NCI-H2107 treated with DMSO at 0.1 percent for 48 hours (cell line): ENCODE results near the gene LAMC1.
"Not testable (repeated sequence)": the region's sequence is repeated elsewhere in the genome, so short reads cannot be mapped to it uniquely, and the experiment has no call there.

Source experiments
- DNase-seq: peaks from one replicate; lab custom pipeline; 2025; ENCODE audit not compliant: unreplicated experiment; lab: John Stamatoyannopoulos, UW

The LAMC1 gene

DNA sequence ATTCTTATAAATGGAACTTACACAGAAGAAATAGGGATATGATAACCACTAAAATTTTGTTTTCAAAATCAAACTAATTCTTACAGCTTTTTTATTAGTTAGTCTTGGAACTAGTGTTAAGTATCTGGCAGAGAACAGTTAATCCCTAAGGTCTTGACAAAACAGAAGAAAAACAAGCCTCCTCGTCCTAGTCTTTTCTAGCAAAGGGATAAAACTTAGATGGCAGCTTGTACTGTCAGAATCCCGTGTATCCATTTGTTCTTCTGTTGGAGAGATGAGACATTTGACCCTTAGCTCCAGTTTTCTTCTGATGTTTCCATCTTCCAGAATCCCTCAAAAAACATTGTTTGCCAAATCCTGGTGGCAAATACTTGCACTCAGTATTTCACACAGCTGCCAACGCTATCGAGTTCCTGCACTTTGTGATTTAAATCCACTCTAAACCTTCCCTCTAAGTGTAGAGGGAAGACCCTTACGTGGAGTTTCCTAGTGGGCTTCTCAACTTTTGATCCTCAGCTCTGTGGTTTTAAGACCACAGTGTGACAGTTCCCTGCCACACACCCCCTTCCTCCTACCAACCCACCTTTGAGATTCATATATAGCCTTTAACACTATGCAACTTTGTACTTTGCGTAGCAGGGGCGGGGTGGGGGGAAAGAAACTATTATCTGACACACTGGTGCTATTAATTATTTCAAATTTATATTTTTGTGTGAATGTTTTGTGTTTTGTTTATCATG is 120.5 kb downstream of the LAMC1 start:
- DNase-seq = no peak

GRCh38 chr1:183144752-183145151 is 121.5 kb downstream of the LAMC1 start:
- no peak for DNase-seq

- no peak for DNase-seq
Measured at GRCh38 chr1:183147735-183148134, 124.5 kb downstream of the LAMC1 start.

GRCh38 chr1:183148599-183148998 is 125.4 kb downstream of the LAMC1 start:
- no peak for DNase-seq

GRCh38 chr1:183149273-183149672 is 126.1 kb downstream of the LAMC1 start:
- no peak for DNase-seq

DNA sequence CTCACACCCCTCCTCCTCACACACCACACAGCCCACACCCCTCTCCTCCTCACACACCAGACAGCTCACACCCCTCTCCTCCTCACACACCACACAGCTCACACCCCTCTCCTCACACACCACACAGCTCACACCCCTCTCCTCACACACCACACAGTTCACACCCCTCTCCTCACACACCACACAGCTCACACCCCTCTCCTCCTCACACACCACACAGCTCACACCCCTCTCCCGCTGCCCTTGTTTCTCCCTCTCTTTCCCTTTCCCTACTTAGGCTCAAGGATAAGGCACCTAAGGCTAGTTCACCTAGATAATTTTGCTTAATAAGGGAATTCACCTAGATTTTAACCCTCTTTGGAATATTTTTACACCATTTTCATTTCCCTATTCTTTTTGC is 126.8 kb downstream of the LAMC1 start:
- DNase-seq = not testable (repeated sequence)

GRCh38 chr1:183150445-183150844 is 127.2 kb downstream of the LAMC1 start:
- DNase-seq = no peak

GRCh38 chr1:183152180-183152579 is 129.0 kb downstream of the LAMC1 start:
- DNase-seq = no peak

- no peak for DNase-seq
Measured at GRCh38 chr1:183155939-183156338, 132.7 kb downstream of the LAMC1 start.

DNA sequence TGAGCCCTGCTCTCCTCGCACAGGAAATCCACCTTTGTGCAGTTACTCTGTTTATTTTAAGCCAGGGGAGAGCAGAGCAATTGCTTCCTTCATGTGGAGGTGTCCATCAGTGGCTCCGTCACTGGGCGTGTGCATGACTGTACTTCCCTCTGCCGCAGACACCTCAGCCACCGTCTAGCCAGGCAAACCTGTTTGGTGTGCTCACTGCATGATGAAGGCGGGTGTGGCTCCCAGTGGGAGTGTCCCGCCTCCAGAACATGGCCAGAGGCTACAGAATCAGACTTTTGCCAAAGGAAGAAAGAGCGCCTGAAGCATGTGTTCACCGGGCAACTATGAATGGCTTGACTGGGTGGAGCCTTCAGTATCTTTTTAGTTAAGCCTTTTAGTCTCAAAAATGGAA is 136.7 kb downstream of the LAMC1 start:
- DNase-seq = no peak

GRCh38 chr1:183161391-183161790 is 138.2 kb downstream of the LAMC1 start:
- DNase-seq = no peak

DNA sequence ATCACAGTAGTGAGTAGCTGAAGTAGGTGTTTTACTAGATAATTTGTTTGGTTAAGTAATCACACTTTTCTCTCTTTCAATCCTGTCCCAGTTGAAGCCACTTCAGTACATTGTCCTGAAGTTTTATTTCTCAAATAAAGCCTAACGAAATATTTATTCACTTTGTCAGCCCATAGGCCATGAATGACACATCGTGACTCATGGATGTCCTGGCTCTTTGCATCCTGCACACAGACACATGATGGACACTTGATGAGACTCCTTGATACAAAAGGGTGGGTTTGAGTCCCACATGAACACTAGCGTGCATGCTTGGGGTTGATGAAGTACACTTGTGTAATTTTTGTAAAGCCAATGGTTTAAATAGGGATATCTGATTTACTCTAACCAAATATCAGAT is 140.1 kb downstream of the LAMC1 start:
- DNase-seq = no peak

DNA sequence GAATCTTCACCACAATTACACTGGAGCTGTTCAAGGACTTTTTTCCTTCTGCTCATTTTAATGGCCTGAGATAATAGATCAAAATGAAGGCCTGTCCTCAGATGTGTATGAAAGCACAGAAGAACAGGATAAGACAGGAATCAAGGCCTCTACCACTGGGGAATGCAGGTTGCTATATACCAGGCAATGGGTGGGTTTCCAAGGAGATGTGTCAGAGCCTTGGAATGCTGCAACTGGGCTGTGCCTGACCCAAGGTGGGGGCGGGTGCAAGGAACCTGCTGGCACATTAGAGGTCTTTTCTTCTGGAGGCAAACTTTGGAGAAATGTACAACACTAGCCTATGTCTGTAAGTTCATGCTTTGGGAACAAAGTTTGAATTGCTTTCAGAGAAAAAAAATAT is 141.1 kb downstream of the LAMC1 start:
- DNase-seq = no peak

- no peak for DNase-seq
Measured at GRCh38 chr1:183164963-183165362, 141.7 kb downstream of the LAMC1 start.

DNA sequence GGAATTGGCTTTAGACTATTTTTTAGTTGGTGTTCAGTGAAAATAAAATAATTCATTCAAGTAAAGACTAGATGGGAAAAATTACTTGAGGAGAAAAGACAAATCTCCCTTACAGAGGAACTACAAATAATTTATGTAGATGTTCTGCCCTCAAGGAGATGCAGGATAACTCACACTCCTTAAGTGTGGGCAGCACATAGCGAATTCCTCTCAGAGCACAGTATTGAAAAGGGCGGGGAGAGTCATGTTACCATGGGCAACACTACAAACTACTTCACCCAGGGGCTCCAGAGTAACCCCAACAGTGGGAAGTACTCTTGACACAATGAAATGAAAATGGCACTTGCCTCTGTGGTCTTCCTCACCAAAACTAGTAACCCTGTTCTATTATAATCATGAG is 142.2 kb downstream of the LAMC1 start:
- no peak for DNase-seq

GRCh38 chr1:183166454-183166853 is 143.2 kb downstream of the LAMC1 start:
- DNase-seq = no peak

DNA sequence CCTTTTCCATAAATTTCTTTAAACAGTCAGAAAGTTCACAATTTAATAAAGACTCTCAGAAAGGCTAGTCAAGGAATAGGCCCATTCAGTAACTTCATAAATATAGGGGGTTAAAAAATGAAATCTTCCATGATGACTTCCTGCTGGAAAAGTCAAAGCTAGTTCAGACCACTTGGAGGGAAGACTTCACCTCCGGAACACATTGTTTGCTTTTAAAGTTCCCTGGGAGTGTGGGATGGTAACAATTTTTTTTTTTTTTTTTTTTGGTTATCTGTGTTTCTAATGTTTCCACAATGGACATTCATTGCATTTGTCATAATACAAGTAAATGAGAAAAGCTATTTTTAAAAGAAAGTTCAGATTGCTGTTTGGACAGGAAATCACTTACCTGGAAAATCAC is 144.5 kb downstream of the LAMC1 start:
- no peak for DNase-seq

DNA sequence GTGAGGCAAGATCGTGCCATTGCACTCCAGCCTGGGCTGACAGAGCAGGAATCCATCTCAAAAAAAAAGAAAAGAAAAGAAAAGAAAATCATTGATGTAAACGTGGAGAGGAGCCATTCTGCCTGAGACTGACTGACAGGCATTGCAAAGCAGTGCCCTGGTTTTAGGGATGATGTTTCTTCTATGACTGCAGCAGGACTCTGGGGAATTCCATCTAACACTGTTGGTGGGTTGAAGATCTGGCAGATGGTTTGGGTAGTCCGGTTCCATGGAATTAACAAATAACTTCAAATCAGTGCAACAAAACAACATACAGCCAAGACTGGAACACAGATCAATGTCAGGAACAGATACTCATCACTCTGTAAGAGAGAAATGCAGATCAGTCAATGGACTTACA is 145.1 kb downstream of the LAMC1 start:
- no peak for DNase-seq

GRCh38 chr1:183173828-183174227 is 150.6 kb downstream of the LAMC1 start:
- no peak for DNase-seq

- DNase-seq = no peak
Measured at GRCh38 chr1:183175631-183176030, 152.4 kb downstream of the LAMC1 start.

DNA sequence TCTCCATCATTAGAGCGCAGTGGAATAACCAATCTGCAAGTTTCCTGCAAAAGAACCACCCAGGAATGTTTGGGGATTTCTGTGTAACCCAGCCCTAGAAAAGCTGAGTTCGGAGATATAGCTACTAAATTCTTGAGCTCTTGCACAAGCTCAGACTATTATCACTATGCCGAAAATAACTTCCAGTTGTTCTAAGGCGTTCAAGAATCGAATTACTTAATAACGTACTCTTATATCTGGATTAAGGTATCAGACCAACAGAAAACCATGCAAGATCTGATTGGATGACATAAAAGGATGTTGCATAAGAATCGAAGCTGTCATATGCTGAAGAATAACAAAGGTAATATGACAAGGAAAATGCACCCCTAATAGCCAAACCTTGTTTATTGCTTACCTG is 155.3 kb downstream of the LAMC1 start:
- no peak for DNase-seq

- no peak for DNase-seq
Measured at GRCh38 chr1:183179033-183179432, 155.8 kb downstream of the LAMC1 start.

DNA sequence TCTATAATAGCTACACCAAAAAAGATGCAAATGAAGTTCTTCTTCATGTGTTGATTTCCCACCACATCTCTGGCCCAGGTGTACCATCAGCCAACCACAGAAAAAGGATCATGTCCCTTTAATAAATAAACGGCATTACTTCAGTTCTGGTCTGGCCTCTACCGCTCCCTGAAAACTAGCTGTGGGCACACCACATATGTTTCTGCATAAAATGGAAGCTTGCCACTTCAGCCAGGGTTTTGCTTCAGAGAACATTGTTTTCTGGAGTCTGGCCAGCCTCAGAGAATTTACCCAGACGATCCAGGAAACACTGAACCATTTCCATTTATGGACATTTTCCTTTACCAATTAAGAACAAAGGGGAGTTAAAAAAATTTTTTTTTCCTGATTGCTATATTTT is 157.0 kb downstream of the LAMC1 start:
- DNase-seq = peak; percentile 67
